ENCODE data around the gene TAF3.
A peak's percentile ranks its signal among the peaks of the same experiment; 100 is the strongest.

Gene TAF3

GRCh38 chr10:8060704-8061121, 242.4 kb downstream of the TAF3 start:
- Mint-ChIP-seq H3K27ac (ENCODE audit: low read depth) (peak overlapping the region; percentile 100), H3K4me3 (peak overlapping the region; percentile 98), H3K4me1 (peaks cover 86% of the 10 kb centered on the region), H3K9me3 (no peaks in the 10 kb centered on the region), H3K27me3 (no peaks in the 10 kb centered on the region), H3K36me3 (ENCODE audit: insufficient read depth) (peaks cover 86% of the 10 kb centered on the region)
- ATAC-seq (replicated peaks; ENCODE audit: extremely low read depth, poor library complexity, severe bottlenecking) (no peak), DNase-seq (ENCODE audit: low spot score in 2 of 2) (no peak)

GRCh38 chr10:8061274-8062211, 243.2 kb downstream of the TAF3 start:
- ATAC-seq (replicated peaks; ENCODE audit: extremely low read depth, poor library complexity, severe bottlenecking): peak; percentile 78
- peak overlapping the region; percentile 100 for H3K27ac Mint-ChIP-seq (ENCODE audit: low read depth)

GRCh38 chr10:8063128-8063908, 245.0 kb downstream of the TAF3 start:
- H3K27me3 Mint-ChIP-seq: no peaks in the 10 kb centered on the region
- peak overlapping the region; percentile 100 for H3K27ac Mint-ChIP-seq (ENCODE audit: low read depth)
- H3K4me1 Mint-ChIP-seq: peaks cover 83% of the 10 kb centered on the region
- DNase-seq (ENCODE audit: low spot score in 2 of 2): no peak
- H3K9me3 Mint-ChIP-seq: no peaks in the 10 kb centered on the region
- ATAC-seq (replicated peaks; ENCODE audit: extremely low read depth, poor library complexity, severe bottlenecking): no peak
- peak overlapping the region; percentile 98 for H3K4me3 Mint-ChIP-seq
- peaks cover 90% of the 10 kb centered on the region for H3K36me3 Mint-ChIP-seq (ENCODE audit: insufficient read depth)

More at GRCh38 chr10:8061274-8062211, 243.2 kb downstream of the TAF3 start:
- peak overlapping the region; percentile 98 for H3K4me3 Mint-ChIP-seq
- DNase-seq (ENCODE audit: low spot score in 2 of 2): peak; percentile 49 to 73
- H3K9me3 Mint-ChIP-seq: no peaks in the 10 kb centered on the region
- H3K27me3 Mint-ChIP-seq: no peaks in the 10 kb centered on the region
- peaks cover 92% of the 10 kb centered on the region for H3K4me1 Mint-ChIP-seq
- H3K36me3 Mint-ChIP-seq (ENCODE audit: insufficient read depth): peaks cover 91% of the 10 kb centered on the region

GRCh38 chr10:8063935-8064334, 245.6 kb downstream of the TAF3 start:
- peaks cover 93% of the 10 kb centered on the region for H3K36me3 Mint-ChIP-seq (ENCODE audit: insufficient read depth)
- peaks cover 82% of the 10 kb centered on the region for H3K4me1 Mint-ChIP-seq
- H3K27ac Mint-ChIP-seq (ENCODE audit: low read depth): peak overlapping the region; percentile 80
- peak overlapping the region; percentile 43 for H3K4me3 Mint-ChIP-seq
- H3K9me3 Mint-ChIP-seq: no peaks in the 10 kb centered on the region
- H3K27me3 Mint-ChIP-seq: no peaks in the 10 kb centered on the region
- ATAC-seq (replicated peaks; ENCODE audit: extremely low read depth, poor library complexity, severe bottlenecking): no peak
- no peak for DNase-seq (ENCODE audit: low spot score in 2 of 2)

- no peaks in the 10 kb centered on the region for H3K27me3 Mint-ChIP-seq
- H3K27ac Mint-ChIP-seq (ENCODE audit: low read depth): peak overlapping the region; percentile 80
- ATAC-seq (replicated peaks; ENCODE audit: extremely low read depth, poor library complexity, severe bottlenecking) (no peak), DNase-seq (ENCODE audit: low spot score in 2 of 2) (no peak)
- peaks cover 82% of the 10 kb centered on the region for H3K4me1 Mint-ChIP-seq
- H3K9me3 Mint-ChIP-seq: no peaks in the 10 kb centered on the region
- peaks cover 94% of the 10 kb centered on the region for H3K36me3 Mint-ChIP-seq (ENCODE audit: insufficient read depth)
- H3K4me3 Mint-ChIP-seq: peak overlapping the region; percentile 43
Observed at GRCh38 chr10:8064436-8064835, 246.1 kb downstream of the TAF3 start.

- no peak for ATAC-seq (replicated peaks; ENCODE audit: extremely low read depth, poor library complexity, severe bottlenecking)
- no peaks in the 10 kb centered on the region for H3K9me3 Mint-ChIP-seq
- peak overlapping the region; percentile 63 for H3K4me3 Mint-ChIP-seq
- H3K27ac Mint-ChIP-seq (ENCODE audit: low read depth): peak overlapping the region; percentile 99
- H3K36me3 Mint-ChIP-seq (ENCODE audit: insufficient read depth): peaks cover 95% of the 10 kb centered on the region
- DNase-seq (ENCODE audit: low spot score in 2 of 2): no peak
- no peaks in the 10 kb centered on the region for H3K27me3 Mint-ChIP-seq
- H3K4me1 Mint-ChIP-seq: peaks cover 76% of the 10 kb centered on the region
Observed at GRCh38 chr10:8065651-8066050, 247.3 kb downstream of the TAF3 start.

- Mint-ChIP-seq H3K4me1 (peaks cover 76% of the 10 kb centered on the region), H3K4me3 (peak overlapping the region; percentile 63), H3K27ac (ENCODE audit: low read depth) (peak overlapping the region; percentile 99), H3K27me3 (no peaks in the 10 kb centered on the region), H3K36me3 (ENCODE audit: insufficient read depth) (peaks cover 95% of the 10 kb centered on the region), H3K9me3 (no peaks in the 10 kb centered on the region)
- DNase-seq (ENCODE audit: low spot score in 2 of 2) (no peak), ATAC-seq (replicated peaks; ENCODE audit: extremely low read depth, poor library complexity, severe bottlenecking) (no peak)
Observed at GRCh38 chr10:8066124-8066523, 247.8 kb downstream of the TAF3 start.
